MM.1S (cell line): ENCODE results near the gene SPO11.

Experiments
- DNase-seq: peaks from one replicate; pipeline ENCODE4 v3.0.0-alpha.2; 2015
- H2AFZ ChIP-seq: fragments of 300-600 bp; sonication (generic); 2 replicates; pipeline ENCODE4 v1.6.0; 2016; ENCODE audit warnings: antibody characterized with exemption, low read length
- H3F3A ChIP-seq: fragments of 300-600 bp; sonication (generic); 2 replicates; pipeline ENCODE4 v1.6.1; 2016; ENCODE audit warnings: mild to moderate bottlenecking, antibody characterized with exemption, low read length, moderate library complexity, mixed read lengths; ENCODE audit not compliant: insufficient read depth
- H3K27ac ChIP-seq: fragments of 300-600 bp; sonication (generic); 2 replicates; pipeline ENCODE4 v1.5.1; 2016; ENCODE audit warnings: mild to moderate bottlenecking, low read length
- H3K27me3 ChIP-seq: fragments of 300-600 bp; sonication (generic); replicated peaks from 2 replicates; pipeline ENCODE4 v1.6.0; 2016; ENCODE audit warnings: low read length; ENCODE audit not compliant: insufficient read depth
- H3K36me3 ChIP-seq: fragments of 300-600 bp; sonication (generic); replicated peaks from 2 replicates; pipeline ENCODE4 v1.6.1; 2016; ENCODE audit warnings: mild to moderate bottlenecking, low read length, mixed read lengths; ENCODE audit not compliant: insufficient read depth
- H3K4me1 ChIP-seq: fragments of 300-600 bp; sonication (generic); 2 replicates; pipeline ENCODE4 v1.6.1; 2016; ENCODE audit warnings: low read length, mixed read lengths
- H3K4me2 ChIP-seq: fragments of 300-600 bp; sonication (generic); 2 replicates; pipeline ENCODE4 v1.6.0; 2016; ENCODE audit warnings: low read depth, low read length
- H3K4me3 ChIP-seq: fragments of 300-600 bp; sonication (generic); 2 replicates; pipeline ENCODE4 v1.5.1; 2016; ENCODE audit warnings: low read length, mixed read lengths
- H3K79me2 ChIP-seq: fragments of 300-600 bp; sonication (generic); 2 replicates; pipeline ENCODE4 v1.6.1; 2016; ENCODE audit warnings: mixed run types, low read length, mixed read lengths
- H3K9ac ChIP-seq: fragments of 300-600 bp; sonication (generic); 2 replicates; pipeline ENCODE4 v1.6.1; 2016; ENCODE audit warnings: low read length, mixed read lengths
- H3K9me2 ChIP-seq: fragments of 300-600 bp; sonication (generic); replicated peaks from 2 replicates; pipeline ENCODE4 v1.6.1; 2016; ENCODE audit warnings: mild to moderate bottlenecking, low read length, mixed read lengths; ENCODE audit not compliant: insufficient read depth
- H3K9me3 ChIP-seq: fragments of 300-600 bp; sonication (generic); replicated peaks from 2 replicates; pipeline ENCODE4 v1.6.1; 2016; ENCODE audit warnings: mild to moderate bottlenecking, low read length, mixed read lengths; ENCODE audit not compliant: insufficient read depth
- H4K20me1 ChIP-seq: fragments of 300-600 bp; sonication (generic); 2 replicates; pipeline ENCODE4 v1.6.1; 2016; ENCODE audit warnings: mild to moderate bottlenecking, low read length, moderate library complexity, mixed read lengths; ENCODE audit not compliant: insufficient read depth
- EZH2 ChIP-seq: fragments of 300-600 bp; sonication (generic); optimal IDR thresholded peaks from 2 replicates; pipeline ENCODE3; 2017; ENCODE audit warnings: low read depth, mild to moderate bottlenecking, antibody characterized with exemption, low read length, mixed read lengths
- EZH2phosphoT487 ChIP-seq: fragments of 300-600 bp; sonication (generic); IDR thresholded peaks from 2 replicates; pipeline ENCODE4 v1.6.1; 2018; ENCODE audit warnings: antibody characterized with exemption, low read length
- TF ChIP-seq, protein P1 (sequence below): fragments of 300-600 bp; sonication (generic); IDR thresholded peaks from 2 replicates; pipeline ENCODE4 v1.5.1; 2016; ENCODE audit warnings: antibody characterized with exemption, low read length, mixed read lengths

SPO11 gene

DNA sequence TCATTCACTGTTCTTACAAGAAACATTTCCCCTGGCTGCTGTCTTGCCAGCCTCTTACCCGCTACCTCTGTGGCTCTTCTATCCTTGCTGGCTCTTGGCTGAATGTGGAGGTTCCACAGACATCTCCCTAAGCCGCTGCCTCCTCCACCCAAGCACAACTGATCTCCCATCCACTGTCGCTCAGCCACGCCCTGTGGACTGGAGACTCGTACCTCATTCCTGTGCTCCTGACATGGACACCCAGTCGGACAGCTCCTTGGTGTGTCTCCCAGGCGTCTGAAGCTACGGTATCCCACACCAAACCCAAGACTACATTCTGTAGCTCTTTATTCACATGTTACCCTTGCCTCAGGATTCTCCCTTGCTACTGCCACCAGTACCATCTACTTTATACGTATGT is 40.7 kb downstream of the SPO11 start:
- Histone ChIP-seq H3K27ac (no peak overlapping the region), H3K4me2 (no peak overlapping the region)

DNA sequence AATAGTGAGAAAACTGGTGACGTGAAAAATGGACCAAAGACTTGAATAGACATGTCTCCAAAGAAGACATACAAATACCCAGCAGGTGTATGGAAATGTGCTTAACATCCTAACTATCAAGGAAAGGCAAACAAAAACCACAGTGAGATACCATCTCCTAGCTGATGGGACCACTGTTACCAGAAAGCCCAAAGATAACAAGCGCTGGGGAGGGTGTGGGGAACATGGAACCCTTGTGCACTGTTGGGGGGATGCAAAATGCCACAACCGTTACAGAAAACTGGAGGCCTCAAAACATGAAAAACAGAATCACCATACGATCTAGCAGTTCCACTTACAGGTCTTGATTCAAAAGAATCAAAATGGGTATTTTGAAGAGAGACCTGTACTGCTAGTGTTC is 41.8 kb downstream of the SPO11 start:
- Histone ChIP-seq H3K36me3 (peaks cover 17% of the 10 kb centered on the region; the same call in 1 of the 2 replicates), H3K9me3 (no peaks in the 10 kb centered on the region), H3K4me1 (no peaks in the 10 kb centered on the region), H3K9ac (no peak overlapping the region), H3K4me2 (no peak overlapping the region), H3K79me2 (peaks cover 47% of the 10 kb centered on the region), H3K4me3 (no peak overlapping the region), H3K27ac (no peak overlapping the region), H2AFZ (no peak overlapping the region), H3K9me2 (no peaks in the 10 kb centered on the region), H3K27me3 (no peaks in the 10 kb centered on the region), H4K20me1 (no peaks in the 10 kb centered on the region; the same call in 1 of the 2 replicates), H3F3A (no peaks in the 10 kb centered on the region)
- TF ChIP-seq EZH2phosphoT487 (no peak), EZH2 (no peak)
- TF ChIP-seq, protein P1, sequence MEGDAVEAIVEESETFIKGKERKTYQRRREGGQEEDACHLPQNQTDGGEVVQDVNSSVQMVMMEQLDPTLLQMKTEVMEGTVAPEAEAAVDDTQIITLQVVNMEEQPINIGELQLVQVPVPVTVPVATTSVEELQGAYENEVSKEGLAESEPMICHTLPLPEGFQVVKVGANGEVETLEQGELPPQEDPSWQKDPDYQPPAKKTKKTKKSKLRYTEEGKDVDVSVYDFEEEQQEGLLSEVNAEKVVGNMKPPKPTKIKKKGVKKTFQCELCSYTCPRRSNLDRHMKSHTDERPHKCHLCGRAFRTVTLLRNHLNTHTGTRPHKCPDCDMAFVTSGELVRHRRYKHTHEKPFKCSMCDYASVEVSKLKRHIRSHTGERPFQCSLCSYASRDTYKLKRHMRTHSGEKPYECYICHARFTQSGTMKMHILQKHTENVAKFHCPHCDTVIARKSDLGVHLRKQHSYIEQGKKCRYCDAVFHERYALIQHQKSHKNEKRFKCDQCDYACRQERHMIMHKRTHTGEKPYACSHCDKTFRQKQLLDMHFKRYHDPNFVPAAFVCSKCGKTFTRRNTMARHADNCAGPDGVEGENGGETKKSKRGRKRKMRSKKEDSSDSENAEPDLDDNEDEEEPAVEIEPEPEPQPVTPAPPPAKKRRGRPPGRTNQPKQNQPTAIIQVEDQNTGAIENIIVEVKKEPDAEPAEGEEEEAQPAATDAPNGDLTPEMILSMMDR, result no peak
- no peak for DNase-seq

More for the DNA sequence above, 40.7 kb downstream of the SPO11 start:
- no peak for DNase-seq
- no peaks in the 10 kb centered on the region for H3K4me1 ChIP-seq
- peaks cover 46% of the 10 kb centered on the region for H3K79me2 ChIP-seq
- H3K9me3 ChIP-seq, result no peaks in the 10 kb centered on the region
- TF ChIP-seq EZH2 (no peak), EZH2phosphoT487 (no peak)
- TF ChIP-seq, protein P1, result no peak
- H3K4me3 ChIP-seq, result no peak overlapping the region
- H2AFZ ChIP-seq, result no peak overlapping the region
- no peaks in the 10 kb centered on the region for H3K27me3 ChIP-seq
- no peaks in the 10 kb centered on the region; the same call in 1 of the 2 replicates for H4K20me1 ChIP-seq
- no peaks in the 10 kb centered on the region for H3F3A ChIP-seq
- no peaks in the 10 kb centered on the region for H3K9me2 ChIP-seq
- H3K36me3 ChIP-seq, result peaks cover 19% of the 10 kb centered on the region; the same call in 1 of the 2 replicates
- no peak overlapping the region for H3K9ac ChIP-seq

DNA sequence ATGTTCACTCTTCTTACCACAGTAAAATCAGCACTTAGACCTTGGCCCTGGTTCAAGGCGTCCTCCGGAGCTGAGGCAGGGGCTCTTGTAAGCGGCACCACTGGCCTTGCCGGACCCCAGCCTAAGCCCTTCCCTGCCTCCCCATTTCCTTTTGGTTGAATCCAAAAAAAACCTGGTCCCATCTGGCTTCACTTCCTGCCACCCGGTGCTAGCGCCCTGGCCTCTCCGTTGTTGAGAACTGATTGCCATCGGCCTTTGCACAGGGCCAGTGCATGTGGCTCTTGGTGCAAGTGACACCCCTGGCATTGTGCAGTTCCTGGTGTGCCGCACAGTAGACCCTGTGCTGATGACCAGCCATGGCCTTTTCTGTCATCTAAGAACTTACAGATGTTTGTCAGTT is 42.6 kb downstream of the SPO11 start:
- TF ChIP-seq, protein P1, result no peak
- TF ChIP-seq EZH2 (no peak), EZH2phosphoT487 (no peak)

More for the DNA sequence above, 42.6 kb downstream of the SPO11 start:
- H3K4me1 ChIP-seq, result no peaks in the 10 kb centered on the region
- no peak overlapping the region for H2AFZ ChIP-seq
- H3K9me2 ChIP-seq, result no peaks in the 10 kb centered on the region
- no peak overlapping the region for H3K4me3 ChIP-seq
- DNase-seq, result no peak
- H3K9ac ChIP-seq, result no peak overlapping the region
- H3F3A ChIP-seq, result no peaks in the 10 kb centered on the region
- peaks cover 49% of the 10 kb centered on the region for H3K79me2 ChIP-seq
- H3K27ac ChIP-seq, result no peak overlapping the region
- H3K4me2 ChIP-seq, result no peak overlapping the region
- peaks cover 12% of the 10 kb centered on the region; the same call in 1 of the 2 replicates for H3K36me3 ChIP-seq
- no peaks in the 10 kb centered on the region; the same call in 1 of the 2 replicates for H4K20me1 ChIP-seq
- H3K27me3 ChIP-seq, result no peaks in the 10 kb centered on the region
- H3K9me3 ChIP-seq, result no peaks in the 10 kb centered on the region
